HG03439 (cell line): ENCODE results near the gene UBE3D.
"Not testable (repeated sequence)": the region's sequence is repeated elsewhere in the genome, so short reads cannot be mapped to it uniquely, and the experiment has no call there.

ENCODE experiments used
- ATAC-seq: cut with Tn5 transposase; IDR thresholded peaks from one replicate; pipeline ENCODE4 v1.9.1; 2021; ENCODE audit warnings: mild to moderate bottlenecking, moderate library complexity; ENCODE audit not compliant: unreplicated experiment

UBE3D gene

DNA sequence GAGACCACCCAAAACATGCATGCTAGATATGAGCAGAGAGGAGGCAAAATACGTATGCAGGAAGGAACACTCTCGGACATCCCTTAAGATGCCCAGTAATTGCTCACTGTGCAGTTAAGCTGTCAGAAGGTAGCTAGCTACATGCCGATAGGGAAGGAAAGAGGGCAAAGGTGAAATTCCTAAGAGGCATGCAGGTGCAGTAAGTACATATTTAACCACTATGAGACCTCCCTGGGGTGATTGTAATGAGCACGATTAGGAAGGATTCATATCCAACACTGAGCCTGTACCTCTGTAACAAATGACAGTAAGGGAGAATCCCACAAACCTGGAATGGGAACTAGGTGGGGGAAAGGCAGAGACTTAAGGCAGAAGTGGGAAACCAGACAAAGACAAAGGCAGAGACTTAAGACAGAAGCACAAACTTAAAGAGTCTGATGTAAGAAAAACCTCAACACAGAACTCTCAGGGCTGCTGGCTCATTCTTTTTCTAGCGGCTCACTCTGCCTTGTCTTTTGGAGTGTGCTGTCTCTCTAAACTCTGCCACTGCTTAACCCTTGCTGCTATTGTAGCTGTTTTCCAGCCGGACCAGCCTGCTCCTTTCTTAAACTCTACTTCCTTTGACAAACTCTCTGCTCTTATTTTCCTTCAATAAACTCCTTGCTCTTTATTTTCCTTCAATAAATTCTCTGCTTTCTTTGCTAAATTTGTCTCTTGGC, 148.1 kb downstream of the UBE3D start:
- ATAC-seq = no peak

DNA sequence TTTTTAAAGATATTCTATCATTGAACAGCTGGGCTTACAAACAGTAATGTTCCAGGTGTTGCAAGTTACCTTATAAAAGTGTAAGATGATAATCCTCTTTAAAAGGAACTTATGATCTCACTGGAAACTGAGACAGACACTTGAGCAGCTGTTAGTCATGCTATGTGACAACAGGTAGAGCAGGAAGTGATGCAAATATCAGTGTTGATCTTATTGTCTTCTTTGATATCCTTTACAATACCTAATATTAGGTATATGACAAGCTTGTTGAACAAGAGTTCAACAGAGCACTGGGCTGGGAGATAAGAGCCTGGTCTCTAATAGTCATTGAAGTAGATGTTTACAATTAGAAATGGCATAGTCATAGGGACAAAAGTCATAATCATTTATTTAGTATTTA, 150.0 kb downstream of the UBE3D start:
- no peak for ATAC-seq

DNA sequence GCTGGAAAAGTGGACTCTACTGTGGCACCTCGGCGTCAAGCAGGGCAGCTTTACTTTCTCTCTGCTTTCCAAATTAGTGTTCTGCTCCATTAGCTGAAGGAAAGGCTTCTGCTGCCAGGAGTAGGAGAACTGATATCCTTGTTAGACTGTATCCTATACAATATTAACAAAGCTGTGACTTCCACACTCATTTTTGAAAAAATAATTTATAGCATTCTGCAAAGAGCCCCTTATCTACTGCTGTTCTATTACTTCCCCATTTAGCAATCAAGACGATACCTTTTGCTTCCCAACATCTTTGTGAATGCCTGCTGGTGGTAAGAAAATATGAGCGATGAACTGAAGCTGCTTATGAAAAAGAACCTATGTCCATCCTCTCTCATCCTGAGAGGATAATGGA, 151.1 kb downstream of the UBE3D start:
- no peak for ATAC-seq

DNA sequence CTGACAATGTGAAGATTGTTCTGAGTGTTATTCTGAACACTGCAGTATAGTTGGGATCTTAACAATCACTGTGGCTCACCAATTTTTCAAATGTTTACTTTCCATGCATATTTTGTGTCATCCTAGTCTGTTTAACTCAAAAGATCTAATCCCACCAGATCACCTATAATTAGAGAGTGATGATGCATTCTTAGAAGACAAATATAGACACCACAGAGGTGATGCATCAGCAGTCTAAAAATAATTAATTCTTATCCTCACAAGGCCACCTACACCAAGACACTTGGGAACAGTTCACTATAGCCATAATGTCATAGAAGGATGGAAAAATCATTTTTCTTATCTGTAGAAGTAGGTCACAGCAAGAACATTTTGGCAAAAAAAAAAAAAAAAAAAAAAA, 154.8 kb downstream of the UBE3D start:
- no peak for ATAC-seq

DNA sequence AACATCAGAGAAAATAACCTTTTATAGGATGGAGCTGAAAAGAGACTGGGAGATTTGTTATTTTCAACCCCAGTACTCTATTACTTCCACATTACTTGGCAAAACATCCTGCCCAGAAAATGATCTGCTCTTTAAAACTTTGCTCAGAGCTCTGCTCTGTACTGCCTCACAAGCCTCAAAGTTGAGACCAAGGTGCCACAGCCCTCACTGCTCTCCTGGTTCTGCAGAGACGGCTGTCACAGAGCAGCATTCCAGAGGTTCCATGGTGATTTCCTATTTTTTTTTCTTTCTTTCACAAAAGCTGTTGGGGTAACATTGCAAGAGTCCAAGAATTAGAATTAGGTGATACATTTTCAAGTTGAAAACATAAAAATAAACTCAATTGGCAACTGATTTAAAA, 155.2 kb downstream of the UBE3D start:
- ATAC-seq = no peak

DNA sequence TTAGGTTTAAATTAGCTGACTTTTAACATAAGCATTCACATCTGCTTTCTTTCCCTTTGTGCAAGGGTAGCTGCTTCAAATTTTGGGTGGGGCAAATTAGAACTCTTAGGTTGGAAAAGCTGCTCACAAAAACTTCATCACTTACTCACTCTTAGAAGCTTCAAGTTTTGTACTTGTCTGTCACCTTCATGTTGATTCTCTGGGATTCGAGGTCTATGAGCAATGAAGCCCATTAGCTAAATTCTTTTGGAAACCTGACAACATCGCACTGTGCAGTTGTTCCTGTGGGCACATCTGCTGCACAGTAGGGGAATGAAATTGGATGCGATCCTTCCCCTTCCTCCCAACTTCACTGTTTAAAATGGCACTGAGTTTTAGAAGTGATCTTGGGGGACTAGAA, 156.1 kb downstream of the UBE3D start:
- ATAC-seq = no peak

DNA sequence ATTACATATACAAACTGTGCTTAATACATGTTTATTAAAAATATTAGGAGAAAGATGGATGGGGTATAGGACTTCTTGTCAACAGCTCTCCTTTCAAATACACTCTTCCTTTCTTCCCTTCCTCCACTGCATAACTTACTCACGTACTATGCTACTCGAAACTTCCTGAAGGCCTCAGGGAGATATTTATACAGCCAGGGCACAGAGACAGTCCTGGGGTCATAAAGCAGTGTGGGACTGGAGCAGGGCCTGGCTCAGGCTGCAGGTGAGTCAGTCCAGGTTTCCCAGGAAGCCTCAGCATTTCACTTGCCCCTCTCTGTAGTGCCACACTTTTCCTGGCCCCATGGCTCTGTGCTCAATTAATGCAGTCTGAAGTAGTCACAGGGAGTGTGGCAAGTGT, 157.0 kb downstream of the UBE3D start:
- ATAC-seq = no peak

DNA sequence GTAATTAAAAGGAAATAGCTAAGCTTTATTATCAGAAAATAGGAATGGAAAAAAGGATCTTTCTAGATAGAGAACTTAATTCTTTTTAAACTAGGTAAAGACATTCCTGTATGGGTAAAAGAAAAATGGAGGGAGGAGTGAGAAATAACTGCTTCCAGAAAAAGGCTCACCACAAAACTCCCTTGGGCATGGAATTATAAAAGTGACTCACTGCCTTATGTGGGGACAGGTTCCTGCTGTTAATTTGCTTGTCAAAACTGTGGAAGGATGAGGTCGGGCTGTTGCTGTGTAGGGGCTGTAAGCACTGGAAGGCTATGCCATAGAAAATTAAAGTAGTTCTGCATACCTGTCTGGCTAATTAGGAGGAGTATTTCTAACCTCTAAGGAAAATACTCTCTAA, 158.7 kb downstream of the UBE3D start:
- no peak for ATAC-seq

DNA sequence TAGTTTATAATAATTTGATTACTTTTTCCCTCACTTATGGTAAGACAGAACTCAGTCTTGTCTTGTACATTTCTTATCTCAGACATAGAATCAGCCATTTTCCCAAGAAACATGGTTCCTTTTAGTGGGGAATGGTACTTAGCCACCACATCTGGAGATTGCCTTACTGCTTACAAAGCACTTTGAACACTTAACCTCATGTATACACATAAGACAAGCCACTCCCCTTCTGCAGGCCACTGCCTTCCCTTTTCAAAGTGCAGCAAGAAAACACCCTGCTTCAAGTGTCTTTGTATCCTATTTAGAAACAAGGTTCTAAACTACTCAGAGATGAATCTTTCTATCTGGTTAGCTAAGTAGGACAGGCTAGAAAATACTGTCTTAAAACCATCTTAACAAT, 159.2 kb downstream of the UBE3D start:
- ATAC-seq = no peak

DNA sequence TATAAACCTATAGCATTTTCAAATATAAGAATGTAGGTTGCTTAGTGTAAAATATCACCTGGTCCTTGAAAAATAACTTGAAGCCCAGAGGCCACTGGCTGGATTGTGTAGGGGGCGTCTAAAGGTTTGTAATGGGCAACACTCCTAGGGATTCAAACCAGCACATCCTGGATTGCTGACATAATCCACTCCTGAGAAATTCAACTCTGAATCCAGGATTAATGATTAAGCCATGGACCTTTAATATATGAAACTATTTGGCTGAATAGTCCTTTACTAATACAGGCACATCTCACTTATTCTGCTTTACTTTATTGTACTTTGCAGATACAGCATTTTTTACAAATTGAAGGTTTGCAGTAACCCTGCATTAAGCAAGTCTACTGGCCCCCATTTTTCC, 160.8 kb downstream of the UBE3D start:
- ATAC-seq = no peak

DNA sequence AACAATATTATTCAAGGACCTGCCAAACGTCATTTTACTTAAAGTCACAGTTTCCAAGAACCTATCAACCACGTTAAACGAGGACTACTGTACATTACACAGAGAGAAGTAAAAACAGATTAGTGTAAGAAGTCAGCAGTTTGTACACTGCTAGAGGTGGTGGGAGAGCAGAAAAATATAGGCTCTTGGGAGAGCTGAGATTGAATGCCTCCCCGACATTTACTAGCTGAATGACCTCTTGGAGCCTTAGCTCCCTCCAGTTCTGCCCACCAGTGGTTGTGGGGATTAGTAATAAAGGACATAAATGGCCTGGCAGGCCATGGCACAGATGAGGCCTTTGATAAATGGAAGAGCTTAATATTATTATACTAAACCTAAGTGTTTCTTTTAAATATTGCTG, 161.4 kb downstream of the UBE3D start:
- no peak for ATAC-seq

DNA sequence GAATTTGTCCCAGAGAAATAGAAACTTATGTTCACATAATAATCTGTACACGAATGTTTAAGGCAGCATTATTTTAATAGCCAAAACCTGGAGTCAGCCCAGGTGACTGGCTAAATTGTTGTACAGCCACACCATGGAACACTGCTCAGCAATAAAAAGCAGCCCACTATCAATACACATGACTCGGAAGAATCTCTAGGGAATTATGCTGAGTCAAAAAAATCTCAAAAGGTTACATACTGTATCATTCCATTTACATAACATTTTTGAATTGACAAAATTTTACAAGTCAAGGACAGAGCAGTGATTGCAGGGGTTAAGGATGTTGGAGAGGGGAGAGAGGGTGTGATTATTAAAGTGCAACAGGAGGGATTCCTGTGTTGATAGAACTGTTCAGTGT, 163.4 kb downstream of the UBE3D start:
- no peak for ATAC-seq

DNA sequence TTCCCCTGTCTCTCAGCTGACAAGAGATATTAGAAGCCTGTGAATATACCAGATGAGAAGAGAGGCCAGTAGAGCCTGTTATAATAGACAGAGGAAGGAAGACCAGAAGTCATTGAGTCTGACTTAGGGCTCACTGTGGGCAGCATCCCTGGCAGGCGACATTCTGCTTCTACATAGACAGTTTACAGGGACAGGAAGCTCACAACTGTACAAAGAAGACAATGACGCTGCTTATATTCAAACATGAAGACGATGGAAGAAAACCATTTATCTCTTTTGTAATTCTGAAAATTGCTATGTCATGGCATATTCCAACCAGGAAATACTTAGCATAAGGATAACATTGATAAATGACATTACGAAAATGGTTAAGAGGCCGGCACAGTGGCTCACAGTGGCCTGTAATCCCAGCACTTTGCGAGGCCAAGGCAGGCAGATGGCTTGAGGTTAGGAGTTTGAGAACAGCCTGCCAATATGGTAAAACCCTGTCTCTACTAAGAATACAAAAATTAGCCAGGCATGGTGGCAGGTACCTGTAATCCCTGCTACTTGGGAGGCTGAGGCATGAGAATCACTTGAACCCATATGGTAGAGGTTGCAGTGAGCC, 170.9 kb downstream of the UBE3D start:
- ATAC-seq = no peak

DNA sequence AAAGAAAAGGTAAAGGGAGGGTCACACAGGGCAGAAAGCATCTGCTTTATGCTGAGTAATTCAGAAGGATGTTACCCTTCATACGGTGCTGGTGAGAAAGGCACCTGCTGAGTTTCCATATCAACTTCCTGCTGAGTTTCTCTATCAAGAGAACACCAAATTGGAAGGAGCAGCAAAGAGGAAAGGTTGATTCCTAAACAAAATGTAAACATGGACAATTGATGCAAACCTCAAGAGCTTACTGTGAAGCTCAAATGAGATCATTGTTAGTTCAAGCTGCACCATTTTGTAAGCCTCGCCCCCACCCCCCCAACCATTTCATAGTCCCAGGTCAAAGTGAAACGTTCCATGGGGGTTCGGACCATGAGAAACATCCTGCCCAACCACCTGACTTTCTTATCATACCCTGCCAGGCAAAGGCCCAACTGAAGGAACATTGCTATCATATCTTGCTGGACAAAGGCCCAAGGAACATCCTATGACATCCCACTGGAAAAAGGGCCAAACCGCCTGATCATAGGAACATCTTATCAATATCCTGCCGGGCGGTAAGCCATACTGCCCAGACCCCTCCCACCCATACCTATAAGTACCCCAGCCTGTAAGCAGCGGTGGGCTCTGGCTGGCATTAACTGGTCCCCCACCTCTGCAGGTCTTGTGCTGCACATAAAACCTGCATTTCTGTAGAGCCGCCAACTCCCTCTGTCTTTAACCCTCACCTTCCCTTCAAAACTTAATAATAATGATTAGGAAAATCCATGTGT, 171.6 kb downstream of the UBE3D start:
- ATAC-seq = no peak

DNA sequence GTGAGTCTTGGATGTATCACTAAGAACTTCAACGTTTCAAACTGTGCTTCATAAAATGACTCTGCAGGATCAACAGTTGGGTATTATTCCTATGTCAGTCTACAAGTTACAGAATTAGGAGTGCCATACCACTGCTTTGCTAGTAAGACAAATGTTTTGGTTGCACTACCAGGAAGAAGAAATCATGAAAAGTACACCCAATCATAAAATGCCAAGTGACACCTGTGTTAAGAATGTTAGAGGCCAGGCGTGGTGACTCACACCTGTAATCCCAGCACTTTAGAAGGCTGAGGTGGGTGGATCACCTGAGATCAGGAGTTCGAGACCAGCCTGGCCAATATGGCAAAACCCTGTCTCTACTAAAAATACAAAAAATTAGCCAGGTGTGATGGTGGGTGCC, 174.1 kb downstream of the UBE3D start:
- ATAC-seq = not testable (repeated sequence)

DNA sequence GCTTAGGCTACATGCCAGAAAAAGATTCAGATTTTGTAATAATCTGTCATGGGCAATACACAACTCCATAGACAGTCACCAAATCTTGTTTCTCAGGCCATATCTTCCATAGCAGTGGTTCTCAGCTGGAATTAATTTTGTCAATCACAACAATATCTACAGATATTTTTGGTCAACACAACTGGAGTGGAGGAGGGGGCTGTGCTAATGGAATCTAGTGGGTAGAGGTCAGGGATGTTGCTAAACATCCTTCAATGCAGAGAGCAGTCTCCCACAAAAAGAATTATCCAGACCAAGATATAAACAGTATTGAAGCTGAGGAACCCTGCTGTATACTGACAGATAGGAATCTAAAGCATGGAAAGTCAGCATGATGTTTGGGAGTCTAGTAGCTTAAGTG, 174.6 kb downstream of the UBE3D start:
- ATAC-seq = no peak

DNA sequence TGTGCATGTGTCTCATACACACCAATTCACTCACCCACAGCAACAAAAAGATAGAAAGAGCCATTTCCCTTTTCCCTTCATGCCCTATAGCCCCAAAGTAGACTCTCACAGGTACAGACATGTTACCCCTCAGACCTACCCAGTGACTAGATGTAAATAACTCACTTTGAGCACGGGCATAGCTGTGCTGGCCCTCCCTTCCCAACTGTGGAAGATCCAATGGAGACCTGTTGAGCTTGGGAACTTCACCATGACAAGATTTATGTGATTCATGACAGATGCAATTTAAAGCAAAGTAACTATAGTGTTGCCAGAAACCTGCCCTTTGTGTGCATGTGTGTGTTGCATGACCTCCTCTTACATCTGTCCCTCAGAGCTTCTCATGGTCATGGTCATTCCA, 175.4 kb downstream of the UBE3D start:
- ATAC-seq = no peak

DNA sequence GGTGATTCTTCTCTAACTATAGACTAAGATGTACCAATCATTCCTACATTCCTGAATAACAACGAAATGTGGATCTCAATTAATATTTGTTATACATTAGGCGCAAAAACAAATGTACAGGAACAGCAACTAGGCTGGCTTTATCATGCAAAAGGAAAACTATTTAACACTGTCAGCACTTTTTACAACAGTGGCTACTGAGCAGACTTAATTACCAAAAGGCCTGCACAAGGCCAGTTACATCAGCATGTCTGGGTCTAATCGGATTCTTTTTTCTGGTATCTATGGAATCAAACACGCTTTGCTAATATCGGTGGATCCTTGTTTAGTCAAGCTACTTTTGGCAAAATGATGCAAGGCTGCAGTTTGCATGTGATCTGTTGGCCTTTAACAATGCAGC, 176.5 kb downstream of the UBE3D start:
- ATAC-seq = no peak

DNA sequence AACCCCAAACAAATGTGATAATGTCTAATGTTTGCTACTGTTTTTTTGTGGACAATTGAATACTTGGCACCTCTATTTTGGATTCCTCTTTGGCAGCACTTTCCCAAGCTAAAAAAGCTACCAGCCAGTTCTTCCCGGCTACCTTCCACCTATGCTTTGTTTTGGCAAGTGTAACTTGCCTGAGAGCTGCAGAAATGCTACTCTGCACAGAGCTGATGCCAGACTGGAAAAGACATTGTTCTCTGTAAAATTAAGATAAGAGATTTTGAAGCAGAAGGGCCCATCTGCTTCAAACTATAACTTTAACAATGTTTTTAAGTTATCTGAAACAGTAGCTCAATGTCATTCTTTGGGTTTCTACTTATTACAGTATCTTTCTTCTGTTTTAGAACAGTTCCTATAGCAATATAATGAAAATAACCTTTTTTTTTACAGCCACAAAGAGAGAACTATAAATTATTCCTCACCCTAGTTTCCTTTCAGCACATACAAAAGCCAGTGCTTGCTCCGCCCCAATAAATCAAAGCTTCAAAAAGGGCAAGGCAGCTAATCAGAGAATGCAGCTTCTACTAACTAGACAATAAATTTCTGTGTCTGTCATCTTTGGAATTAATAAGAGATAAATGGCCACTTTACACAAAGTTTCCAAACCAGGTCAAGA, 183.1 kb downstream of the UBE3D start:
- no peak for ATAC-seq

DNA sequence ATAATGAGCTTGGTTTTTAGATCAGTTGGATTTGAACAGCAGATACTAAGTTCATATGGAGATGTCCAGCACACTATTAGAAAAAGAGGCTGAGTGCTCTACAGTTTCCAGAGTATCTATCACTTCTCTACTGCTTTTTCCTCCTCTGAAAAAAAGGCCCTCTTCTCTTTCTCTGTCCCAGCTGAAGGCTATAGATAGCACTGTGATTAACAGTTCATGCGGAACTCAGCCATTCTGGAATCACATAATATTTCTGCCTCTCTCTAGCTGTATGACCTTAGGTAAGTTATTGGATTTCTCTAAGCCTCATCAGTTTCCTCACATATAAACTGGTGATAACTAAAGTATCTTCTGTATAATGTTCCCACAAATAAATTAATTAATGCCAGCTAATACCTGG, 184.1 kb downstream of the UBE3D start:
- no peak for ATAC-seq

DNA sequence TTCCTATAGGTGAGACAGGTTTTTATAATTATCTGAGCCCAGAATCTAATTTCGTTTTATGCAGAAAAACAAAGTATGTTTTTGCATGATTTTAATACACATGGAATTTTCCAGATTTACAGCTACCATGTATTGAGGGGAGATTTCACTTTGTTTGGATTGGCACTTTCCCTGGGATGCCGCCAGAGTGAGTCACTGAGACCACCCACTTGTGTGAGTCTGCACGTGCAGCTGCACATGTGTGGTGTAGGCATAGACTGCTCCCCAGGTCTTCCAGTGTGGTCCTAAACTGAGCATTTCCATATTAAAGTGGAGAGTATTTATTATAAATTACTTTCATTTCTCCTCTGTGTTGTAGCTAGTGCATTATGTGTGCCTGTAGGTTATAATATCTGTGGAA, 186.8 kb downstream of the UBE3D start:
- no peak for ATAC-seq
